CD4-positive, alpha-beta T cell treated with Interleukin-1 beta for 1 hour (primary cell): ENCODE data around the gene GNB1L.
"Not testable (repeated sequence)": the region's sequence is repeated elsewhere in the genome, so short reads cannot be mapped to it uniquely, and the experiment has no call there.

Source experiments
- DNase-seq, 2 donors: peaks; one replicate each; pipeline ENCODE4 v3.0.0-alpha.2; 2020 to 2022

The GNB1L gene

GRCh38 chr22:19842393-19843106, 12.1 kb downstream of the GNB1L start:
- DNase-seq: no peak

DNA sequence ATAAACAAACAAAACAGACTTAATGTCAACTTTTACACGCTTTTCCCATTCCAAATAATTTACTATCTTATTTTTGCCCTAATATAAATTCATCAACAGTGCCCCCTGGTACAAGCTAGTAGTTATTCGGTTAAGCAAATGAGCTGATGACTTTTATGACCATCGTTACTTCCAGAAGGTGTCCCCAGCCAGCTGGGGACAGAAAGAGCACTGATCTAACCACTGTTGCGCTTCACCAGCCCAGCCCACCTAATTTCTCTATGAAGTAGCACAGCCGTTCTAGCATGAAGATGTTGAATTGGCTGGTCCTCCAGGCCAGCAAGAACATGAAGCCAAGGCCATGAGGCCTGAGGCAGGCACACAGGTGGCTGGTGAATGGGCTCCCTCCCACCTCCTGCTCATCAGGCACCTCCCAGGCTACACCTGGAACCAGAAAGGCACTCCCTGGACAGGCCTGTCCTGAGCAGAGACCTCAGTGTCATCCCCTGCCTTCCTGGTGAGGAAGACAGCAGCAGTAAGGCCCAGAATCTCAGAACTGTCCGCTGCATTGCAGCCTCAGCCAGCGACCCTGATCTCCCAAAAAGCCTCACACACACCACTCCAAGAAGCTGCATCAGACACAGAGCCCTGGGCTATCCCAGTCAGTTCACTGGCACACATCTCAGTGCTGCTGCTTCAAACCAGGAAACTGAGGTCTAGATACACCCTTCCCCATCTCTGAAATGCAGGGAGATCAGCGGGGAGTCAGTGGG, 12.9 kb downstream of the GNB1L start:
- no peak for DNase-seq

GRCh38 chr22:19840955-19841640, 13.6 kb downstream of the GNB1L start:
- no peak for DNase-seq

GRCh38 chr22:19840059-19840458, 14.6 kb downstream of the GNB1L start:
- DNase-seq: no peak

GRCh38 chr22:19837915-19838314, 16.8 kb downstream of the GNB1L start:
- DNase-seq: no peak

DNA sequence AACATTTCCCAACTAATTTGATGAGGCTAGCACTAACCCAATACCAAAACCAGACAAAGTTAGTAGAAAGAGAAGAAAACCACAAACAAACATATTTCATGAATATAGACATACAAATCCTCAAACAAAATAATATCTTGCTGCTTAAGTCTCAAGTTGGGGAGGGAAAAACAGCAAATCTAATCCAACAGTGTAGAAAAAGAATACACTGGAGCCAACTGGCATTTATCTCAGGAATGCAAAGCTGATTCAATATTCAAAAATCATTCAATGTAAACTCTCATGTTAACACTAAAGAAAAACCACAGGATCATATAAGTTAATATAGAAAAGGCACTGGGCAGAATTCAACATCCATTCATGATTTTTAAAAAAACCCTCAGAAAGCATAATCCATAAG, 18.2 kb downstream of the GNB1L start:
- no peak for DNase-seq

DNA sequence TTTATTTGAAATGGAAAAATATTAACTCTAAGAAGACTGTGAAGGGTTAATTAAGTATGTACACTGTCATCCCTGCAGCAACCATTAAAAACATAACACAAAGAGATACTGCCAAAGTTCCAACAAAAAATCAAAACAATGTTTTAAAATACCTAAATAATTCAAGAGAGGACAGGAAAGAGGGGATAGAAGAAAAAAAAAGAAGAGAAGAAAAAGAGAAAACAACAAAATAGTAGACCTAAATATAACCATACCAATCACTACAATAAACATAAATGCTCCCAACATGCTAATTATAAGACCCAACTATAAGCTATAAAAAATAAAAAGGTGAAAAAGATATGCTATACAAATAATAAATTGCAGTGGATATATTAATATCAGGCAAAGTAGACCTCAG, 20.1 kb downstream of the GNB1L start:
- DNase-seq: no peak

GRCh38 chr22:19833327-19833726, 21.3 kb downstream of the GNB1L start:
- not testable (repeated sequence) for DNase-seq

DNA sequence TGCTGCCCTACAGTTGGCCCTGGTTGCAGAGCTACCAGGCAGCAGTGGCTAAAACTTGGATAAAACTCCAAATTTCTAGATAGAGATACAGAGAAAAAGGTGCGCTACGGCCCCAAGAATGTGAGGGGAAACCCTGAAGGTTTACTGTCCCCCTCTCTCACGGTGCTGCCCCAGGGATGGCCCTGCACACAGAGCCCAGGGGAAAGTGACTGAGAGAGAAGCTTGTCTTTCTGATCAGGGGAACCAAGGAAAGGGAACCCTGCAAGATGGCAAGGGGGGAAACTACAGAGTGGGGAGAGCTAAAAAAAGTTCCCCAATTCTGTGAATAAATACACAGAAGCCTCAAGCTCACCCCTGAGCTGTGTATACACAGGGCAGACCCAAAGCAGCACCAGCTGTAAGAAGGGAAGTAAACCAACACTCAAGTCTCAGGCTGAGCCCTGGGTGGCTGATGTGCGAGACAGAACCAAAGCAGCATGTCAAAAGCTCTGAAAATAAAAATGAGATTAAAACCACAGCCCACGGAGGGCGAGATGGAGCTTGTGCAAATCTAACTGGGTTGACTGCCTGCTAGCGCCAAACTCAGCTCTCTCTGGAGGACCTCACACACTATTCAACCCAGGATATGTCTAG, 22.1 kb downstream of the GNB1L start:
- DNase-seq: no peak

- DNase-seq: not testable (repeated sequence)
These were observed 22.7 kb downstream of the GNB1L start for GRCh38 chr22:19831979-19832378.

DNA sequence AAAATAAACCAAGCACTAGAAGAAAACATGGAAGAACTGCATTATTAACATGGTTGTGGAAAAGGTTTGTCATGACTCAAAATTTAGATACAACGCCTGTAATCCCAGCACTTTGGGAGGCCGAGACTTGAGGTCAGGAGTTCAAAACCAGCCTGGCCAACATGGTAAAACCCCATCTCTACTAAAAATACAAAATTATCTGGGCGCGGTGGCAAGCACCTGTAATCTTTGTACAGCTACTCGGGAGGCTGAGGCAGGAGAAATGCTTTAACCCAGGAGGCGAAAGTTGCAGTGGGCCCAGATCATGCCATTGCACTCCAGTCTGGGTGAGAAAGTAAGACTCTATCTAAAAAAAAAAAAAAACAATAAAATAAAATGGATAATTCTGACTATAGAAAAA, 23.7 kb downstream of the GNB1L start:
- no peak for DNase-seq

DNA sequence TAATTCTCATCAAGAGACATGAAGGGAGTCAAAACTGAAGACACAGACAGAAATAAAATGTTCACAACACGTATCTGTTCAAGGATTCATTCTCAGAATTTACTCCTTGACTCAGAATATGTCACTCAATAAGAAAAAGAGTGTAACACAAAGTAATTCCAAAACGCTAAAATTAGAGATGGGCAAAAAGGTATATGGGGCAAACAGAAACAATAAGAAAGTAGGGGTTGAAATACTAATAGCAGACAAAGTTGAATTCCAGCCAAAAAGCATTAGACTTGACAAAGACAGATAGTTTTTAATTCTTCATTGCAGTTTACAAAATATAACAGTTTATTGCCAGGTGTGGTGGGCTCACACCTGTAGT, 26.7 kb downstream of the GNB1L start:
- no peak for DNase-seq

DNA sequence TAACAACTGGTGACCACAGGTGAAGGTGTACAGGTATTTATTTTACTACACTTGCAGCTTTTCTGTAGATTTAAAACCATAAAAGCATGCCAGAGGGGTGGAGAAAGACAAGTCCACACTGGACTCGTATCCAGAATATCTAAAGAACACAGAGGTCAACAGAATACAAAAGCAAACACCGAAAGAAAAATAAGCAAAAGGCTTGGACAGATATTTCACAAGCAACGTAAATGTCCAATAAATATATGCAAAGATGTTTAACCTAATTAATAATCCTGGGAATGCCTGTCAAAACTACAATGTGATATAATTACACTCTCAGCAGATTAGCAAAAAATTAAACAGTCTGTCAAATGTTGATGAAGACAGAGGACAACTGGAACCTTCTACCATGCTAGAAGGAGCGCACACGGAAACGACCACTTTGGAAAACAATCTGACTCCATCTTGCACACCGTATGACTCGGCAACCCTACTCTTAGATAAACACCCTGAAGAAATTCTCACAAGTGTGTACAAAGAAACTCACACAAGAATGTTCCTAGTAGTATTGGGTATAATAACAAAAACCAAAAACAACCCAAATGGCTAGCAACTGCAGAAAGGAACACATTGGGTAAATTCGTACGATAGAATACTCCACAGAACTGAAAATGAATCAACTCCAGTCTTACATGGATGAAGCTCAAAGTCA, 27.2 kb downstream of the GNB1L start:
- no peak for DNase-seq

DNA sequence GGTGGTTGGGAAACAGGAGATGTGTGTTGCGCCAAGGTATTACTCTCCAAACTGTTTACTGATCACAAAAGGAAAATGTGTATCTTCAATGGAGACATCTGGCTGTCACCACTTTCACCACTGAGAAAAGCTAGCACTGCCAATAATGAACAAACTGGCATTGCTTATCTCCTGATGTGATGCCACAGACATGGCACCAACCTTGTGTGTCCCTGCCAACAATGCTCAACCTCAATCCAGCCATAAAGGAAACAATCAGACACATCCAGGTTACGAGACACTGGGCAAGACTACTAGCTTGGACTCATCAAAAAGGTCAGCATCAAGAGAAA, 28.1 kb downstream of the GNB1L start:
- DNase-seq: no peak

DNA sequence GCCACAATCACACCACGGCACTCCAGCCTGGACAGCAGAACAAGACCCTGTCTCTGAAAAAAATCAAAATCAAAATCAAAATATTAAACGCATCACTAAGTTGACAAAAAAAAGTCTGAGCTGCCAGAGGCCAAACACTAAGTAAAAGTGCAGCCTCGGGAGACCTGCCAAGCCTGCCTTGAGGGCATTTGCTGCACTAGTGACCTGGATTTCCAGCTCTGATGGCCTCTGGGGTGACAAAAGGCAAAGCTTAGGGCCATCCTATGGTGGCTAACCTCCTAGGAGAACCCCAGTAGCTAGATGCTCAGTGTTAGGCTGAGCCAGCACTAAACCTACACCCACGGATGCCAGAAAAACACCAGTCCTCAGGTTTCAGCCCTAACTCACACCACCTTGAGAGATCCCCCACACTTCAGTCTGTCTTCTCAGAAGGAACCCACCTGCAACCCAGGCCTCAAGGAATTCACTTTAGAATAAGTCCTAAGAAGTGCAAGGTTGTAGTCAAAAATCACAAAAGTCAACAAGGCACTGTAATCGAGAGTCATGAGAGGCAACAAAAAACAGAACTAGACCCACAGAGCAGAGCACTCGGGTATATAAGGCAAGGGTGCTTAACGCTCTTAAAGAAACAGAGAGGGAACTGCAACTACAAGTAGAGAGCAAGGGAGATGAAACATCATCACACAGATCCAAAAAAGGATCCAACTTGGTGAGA, 28.6 kb downstream of the GNB1L start:
- no peak for DNase-seq

DNA sequence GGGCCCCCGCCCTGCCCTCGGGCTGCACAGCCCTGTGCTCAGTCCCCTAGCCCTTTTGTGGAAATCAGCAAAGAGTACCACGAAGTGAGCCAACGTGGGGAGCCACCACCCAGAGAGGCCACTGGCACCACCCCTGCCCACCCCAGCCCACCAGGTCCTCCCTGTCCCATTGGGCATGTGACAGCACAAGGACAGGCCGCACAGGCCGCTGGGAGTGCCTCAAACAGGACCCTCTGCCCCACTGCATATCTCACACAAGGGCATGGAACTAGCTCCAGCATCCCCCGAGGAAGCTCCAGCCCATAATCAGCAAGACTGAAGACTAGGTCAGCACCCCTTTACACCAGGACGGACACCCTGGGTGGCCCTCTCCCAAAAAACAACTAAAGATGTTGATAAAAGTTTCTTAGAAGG, 29.7 kb downstream of the GNB1L start:
- DNase-seq: no peak

DNA sequence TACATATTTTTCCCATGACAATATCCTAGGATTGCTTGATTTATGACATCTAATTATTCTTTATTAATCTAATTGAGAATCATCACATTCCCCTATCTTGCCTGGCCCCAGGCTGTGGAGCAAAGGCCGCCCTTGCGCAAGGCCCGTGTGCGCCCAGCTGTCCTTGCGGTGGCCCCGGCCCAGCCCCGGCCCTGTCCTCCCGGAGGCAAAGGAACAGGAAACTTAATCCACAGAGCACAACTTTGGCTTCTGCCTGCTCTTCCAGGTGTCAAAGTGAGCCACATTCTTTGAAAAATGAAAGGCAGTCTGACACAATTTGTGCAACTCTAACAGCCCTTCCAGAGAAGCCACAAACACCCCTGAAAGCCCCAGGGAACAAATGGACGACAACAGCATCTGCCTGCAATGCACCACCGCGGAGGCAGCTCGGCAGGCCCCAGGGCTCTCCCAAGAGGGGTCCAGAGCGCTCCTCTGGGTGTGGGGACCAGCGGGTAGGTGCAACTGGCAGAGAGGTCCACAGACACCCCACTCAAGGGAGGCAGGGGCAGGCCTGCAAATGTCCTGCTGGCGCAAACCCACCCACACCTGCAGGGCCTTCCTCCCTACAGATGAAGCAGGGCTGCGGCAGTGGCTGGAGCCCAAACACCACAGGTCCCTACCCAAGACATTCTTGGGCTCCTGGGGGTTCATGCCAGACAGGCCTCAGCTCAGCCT, 30.3 kb downstream of the GNB1L start:
- DNase-seq: no peak

DNA sequence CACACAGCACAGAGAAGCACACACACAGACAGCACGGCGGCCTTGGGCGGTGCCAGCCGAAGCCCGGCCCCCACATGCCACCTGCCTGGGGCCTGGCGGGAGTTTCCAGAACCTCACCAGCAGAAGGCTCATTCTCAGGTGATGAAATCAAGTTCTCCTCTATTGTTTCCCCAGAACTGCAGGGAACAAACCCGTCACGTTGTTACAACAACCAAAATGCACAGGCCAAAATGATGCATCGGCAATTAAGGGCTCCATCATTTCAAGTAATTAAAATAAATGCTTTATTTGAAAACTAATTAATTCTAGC, 30.8 kb downstream of the GNB1L start:
- no peak for DNase-seq

- no peak for DNase-seq
These were observed 31.3 kb downstream of the GNB1L start for GRCh38 chr22:19823191-19823901.

DNA sequence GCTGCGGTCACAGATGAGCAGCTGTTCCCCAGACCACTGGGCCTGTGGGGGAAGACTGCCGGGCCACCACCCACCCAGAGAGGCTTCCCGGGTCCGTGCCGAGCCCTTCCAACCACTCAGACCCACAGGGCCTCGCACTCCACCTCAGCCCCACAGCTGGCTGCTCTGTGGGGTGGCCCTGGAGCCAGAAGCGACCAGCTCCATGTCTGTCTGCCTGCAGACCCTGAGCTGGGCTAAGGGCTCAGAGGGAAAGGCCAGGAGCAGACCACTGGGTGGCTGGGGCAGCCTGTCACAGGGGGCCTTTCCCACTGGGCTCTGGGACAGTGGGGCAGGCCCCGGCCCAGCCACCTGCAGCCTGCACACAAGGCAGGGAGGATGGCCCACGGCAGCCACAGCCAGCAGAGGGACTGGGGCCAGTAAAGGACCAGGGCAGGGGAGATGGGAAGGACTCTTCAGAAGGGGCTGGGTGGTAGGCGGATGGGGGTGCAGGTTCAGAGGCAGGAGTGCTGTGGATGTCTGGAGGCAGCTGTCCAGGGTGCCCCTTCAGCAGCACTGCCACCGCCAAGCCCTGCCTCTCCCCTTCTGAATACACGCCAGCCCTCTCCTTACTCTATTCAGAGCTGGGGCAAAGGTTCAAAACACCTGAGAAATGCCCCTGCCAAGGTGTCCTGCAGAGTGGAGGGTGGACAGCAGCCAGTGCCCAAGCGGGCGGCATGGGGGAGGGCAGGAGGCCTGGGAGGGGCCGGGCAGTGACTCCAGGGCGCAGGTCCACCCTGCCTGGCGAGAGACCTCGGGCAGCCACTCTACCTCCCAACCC, 32.2 kb downstream of the GNB1L start:
- no peak for DNase-seq
